IMR-90 (cell line): ENCODE results near the gene APOC1. TPM values are rescaled to one million over a fixed set of nuclear protein-coding genes. Genes with fewer than 3 reads are reported as not detected.

Source experiments
- ATAC-seq: fragments of 200-7000 bp; cut with Tn5 transposase; 2 replicates; pipeline ENCODE4 v1.9.1; 2020; ENCODE audit warnings: low read depth, mild to moderate bottlenecking, moderate library complexity
- BruUV-seq: library from RNA; stranded (reverse); fragments of 400-500 nt; replicated peaks from 2 replicates; lab custom pipeline; 2021; lab: Mats Ljungman, UMichigan
- CTCF ChIA-PET: fragments of 300-600 bp; formaldehyde crosslinking; extraction: SDS; loops from one replicate; lab custom pipeline; 2021; ENCODE audit warnings: antibody characterized with exemption; lab: Yijun Ruan, JAX
- POLR2A ChIA-PET: fragments of 300-600 bp; sonication (Branson Sonifier 250); formaldehyde crosslinking; loops from one replicate; lab custom pipeline; 2022; ENCODE audit warnings: antibody characterized with exemption; ENCODE audit not compliant: unreplicated experiment; lab: Charles Lee
- DNase-seq: peaks from one replicate; pipeline ENCODE4 v3.0.0; 2013
- H2AFZ ChIP-seq: replicated peaks from 2 replicates; pipeline ENCODE3; 2013; ENCODE audit warnings: low read length, mild to moderate bottlenecking; ENCODE audit not compliant: poor library complexity
- H2AK5ac ChIP-seq: 2 replicates; pipeline ENCODE4 v1.6.1; 2013; ENCODE audit warnings: low read depth, low read length, inconsistent platforms
- H2AK9ac ChIP-seq: replicated peaks from 2 replicates; pipeline ENCODE3; 2013; ENCODE audit warnings: mild to moderate bottlenecking, low read depth, low read length, moderate library complexity; ENCODE audit not compliant: poor library complexity
- H2BK120ac ChIP-seq: 2 replicates; pipeline ENCODE4 v1.6.1; 2013; ENCODE audit warnings: low read depth, low read length, inconsistent platforms
- H2BK15ac ChIP-seq: 3 replicates; pipeline ENCODE4 v1.6.1; 2013; ENCODE audit warnings: low read depth, low read length, inconsistent platforms
- H2BK20ac ChIP-seq: 2 replicates; pipeline ENCODE4 v1.6.1; 2013; ENCODE audit warnings: low read depth, mild to moderate bottlenecking, inconsistent platforms, low read length, moderate library complexity
- H2BK5ac ChIP-seq: 2 replicates; pipeline ENCODE4 v1.6.1; 2013; ENCODE audit warnings: mild to moderate bottlenecking, low read depth, low read length, inconsistent platforms; ENCODE audit not compliant: poor library complexity, severe bottlenecking
- H3K14ac ChIP-seq: replicated peaks from 2 replicates; pipeline ENCODE4 v1.6.1; 2013; ENCODE audit warnings: low read depth, low read length, inconsistent platforms
- H3K18ac ChIP-seq: 2 replicates; pipeline ENCODE4 v1.6.1; 2013; ENCODE audit warnings: low read depth, low read length, control low read depth
- H3K23ac ChIP-seq: 2 replicates; pipeline ENCODE4 v1.6.1; 2013; ENCODE audit warnings: low read depth, low read length, inconsistent platforms
- H3K27ac ChIP-seq: 2 replicates; pipeline ENCODE4 v1.5.1; 2013; ENCODE audit warnings: mild to moderate bottlenecking, control low read depth, low read length; ENCODE audit not compliant: insufficient read depth
- H3K27me3 ChIP-seq: 2 replicates; pipeline ENCODE4 v1.6.1; 2013; ENCODE audit warnings: low read length; ENCODE audit not compliant: control insufficient read depth, insufficient read depth
- H3K36me3 ChIP-seq: 2 replicates; pipeline ENCODE4 v1.6.1; 2013; ENCODE audit warnings: low read length, mixed read lengths; ENCODE audit not compliant: control insufficient read depth, insufficient read depth
- H3K4ac ChIP-seq: 2 replicates; pipeline ENCODE4 v1.6.1; 2013; ENCODE audit warnings: low read depth, low read length, inconsistent platforms
- H3K4me1 ChIP-seq: 2 replicates; pipeline ENCODE4 v1.6.1; 2013; ENCODE audit warnings: low read length, mixed read lengths; ENCODE audit not compliant: control insufficient read depth, insufficient read depth
- H3K4me2 ChIP-seq: 2 replicates; pipeline ENCODE4 v1.6.1; 2013; ENCODE audit warnings: low read depth, mild to moderate bottlenecking, control low read depth, low read length, moderate library complexity
- H3K4me3 ChIP-seq: 2 replicates; pipeline ENCODE4 v1.5.1; 2013; ENCODE audit warnings: low read depth, mild to moderate bottlenecking, control low read depth, low read length, moderate library complexity; ENCODE audit not compliant: insufficient read depth
- H3K56ac ChIP-seq: 2 replicates; pipeline ENCODE4 v1.6.1; 2013; ENCODE audit warnings: low read length, inconsistent platforms; ENCODE audit not compliant: insufficient read depth; ENCODE audit errors: extremely low read depth
- H3K79me1 ChIP-seq, 2 experiments: 2 replicates each; pipeline ENCODE4 v1.6.1; 2013; ENCODE audit warnings: low read length in 2 of 2, inconsistent platforms in 1 of 2, low read depth in 1 of 2
- H3K9ac ChIP-seq: 2 replicates; pipeline ENCODE4 v1.6.1; 2013; ENCODE audit warnings: low read depth, low read length, control low read depth
- H3K9me1 ChIP-seq: 2 replicates; pipeline ENCODE4 v1.6.1; 2013; ENCODE audit warnings: low read length, inconsistent platforms; ENCODE audit not compliant: insufficient read depth
- H3K9me3 ChIP-seq: 2 replicates; pipeline ENCODE4 v1.6.1; 2013; ENCODE audit warnings: low read length; ENCODE audit not compliant: control insufficient read depth, insufficient read depth
- H4K20me1 ChIP-seq: 2 replicates; pipeline ENCODE4 v1.6.1; 2013; ENCODE audit warnings: low read length, inconsistent platforms; ENCODE audit not compliant: insufficient read depth
- H4K5ac ChIP-seq: 2 replicates; pipeline ENCODE4 v1.6.1; 2013; ENCODE audit warnings: mild to moderate bottlenecking, low read depth, low read length, control low read depth
- H4K8ac ChIP-seq, 2 experiments: 2 replicates each; pipeline ENCODE4 v1.6.1; 2013; ENCODE audit warnings: low read depth in 2 of 2, low read length in 2 of 2, control low read depth in 1 of 2, inconsistent platforms in 1 of 2
- H4K91ac ChIP-seq: 2 replicates; pipeline ENCODE4 v1.6.1; 2013; ENCODE audit warnings: low read depth, low read length, inconsistent platforms; ENCODE audit not compliant: insufficient read depth
- BHLHE40 ChIP-seq: fragments of 150-350 bp; IDR thresholded peaks from 2 replicates; pipeline ENCODE4 v1.6.1; 2016; ENCODE audit warnings: mild to moderate bottlenecking, low read depth, low read length
- CEBPB ChIP-seq: IDR thresholded peaks from 2 replicates; pipeline ENCODE4 v1.6.1; 2012; ENCODE audit warnings: low read depth, low read length, improper control_type of control experiment
- CHD1 ChIP-seq: IDR thresholded peaks from 2 replicates; pipeline ENCODE4 v1.6.1; 2012; ENCODE audit warnings: low read depth, low read length, improper control_type of control experiment
- CTCF ChIP-seq: conservative IDR thresholded peaks from 2 replicates; pipeline ENCODE4 v1.5.1; 2012; ENCODE audit warnings: mild to moderate bottlenecking, low read depth, low read length, improper control_type of control experiment
- FOS ChIP-seq: fragments of 150-350 bp; IDR thresholded peaks from 2 replicates; pipeline ENCODE4 v1.6.1; 2016; ENCODE audit warnings: low read depth, low read length
- MAFK ChIP-seq: IDR thresholded peaks from 2 replicates; pipeline ENCODE4 v1.6.1; 2012; ENCODE audit warnings: low read depth, low read length, improper control_type of control experiment
- MAZ ChIP-seq: IDR thresholded peaks from 2 replicates; pipeline ENCODE4 v1.6.1; 2012; ENCODE audit warnings: low read depth, mild to moderate bottlenecking, low read length, improper control_type of control experiment, moderate library complexity, borderline replicate concordance
- MXI1 ChIP-seq: IDR thresholded peaks from 2 replicates; pipeline ENCODE4 v1.6.1; 2012; ENCODE audit warnings: low read depth, mild to moderate bottlenecking, low read length, moderate library complexity, borderline replicate concordance
- NFE2L2 ChIP-seq: fragments of 150-350 bp; IDR thresholded peaks from 2 replicates; pipeline ENCODE4 v1.6.1; 2016; ENCODE audit warnings: low read depth, mild to moderate bottlenecking, low read length
- POLR2A ChIP-seq: IDR thresholded peaks from 2 replicates; pipeline ENCODE4 v1.6.1; 2012; ENCODE audit warnings: mild to moderate bottlenecking, low read depth, low read length
- RAD21 ChIP-seq: IDR thresholded peaks from 2 replicates; pipeline ENCODE4 v1.6.1; 2012; ENCODE audit warnings: low read length, improper control_type of control experiment
- RCOR1 ChIP-seq: IDR thresholded peaks from 2 replicates; pipeline ENCODE4 v1.6.1; 2012; ENCODE audit warnings: mild to moderate bottlenecking, low read length, improper control_type of control experiment; ENCODE audit not compliant: insufficient replicate concordance
- RFX5 ChIP-seq: IDR thresholded peaks from 2 replicates; pipeline ENCODE4 v1.8.0; 2012; ENCODE audit warnings: low read depth, mild to moderate bottlenecking, low read length, moderate library complexity
- SMC3 ChIP-seq: fragments of 150-350 bp; IDR thresholded peaks from 2 replicates; pipeline ENCODE4 v1.6.1; 2016; ENCODE audit warnings: low read depth, mild to moderate bottlenecking, antibody characterized with exemption, low read length, moderate library complexity
- USF2 ChIP-seq: fragments of 150-350 bp; IDR thresholded peaks from 2 replicates; pipeline ENCODE4 v1.6.1; 2017; ENCODE audit warnings: mild to moderate bottlenecking, antibody characterized with exemption, low read length, low read depth
- WGBS, 2 experiments: methylation state at CpG; one replicate each; pipeline versions ENCODE4 v1.1.5 to v1.1.7; 2013; ENCODE audit warnings: missing lambda C conversion rate in 2 of 2; ENCODE audit not compliant: insufficient read length in 1 of 2; ENCODE audit errors: extremely low coverage in 2 of 2; 5-methylcytosine and 5-hydroxymethylcytosine counted together
- dilution Hi-C: fragments of 300-500 bp; cut with HindIII; formaldehyde crosslinking; loops from one replicate; pipeline ENCODE4 v1.14.3; 2018; ENCODE audit warnings: low sequenced_read_pairs; ENCODE audit not compliant: unreplicated experiment
- in situ Hi-C: fragments of 300-500 bp; cut with MboI; formaldehyde crosslinking; loops from 3 replicates; pipeline ENCODE4 v1.14.3; 2019; ENCODE audit warnings: low sequenced_read_pairs, inconsistent platforms, mixed read lengths
- intact Hi-C: fragments of 100-400 bp; cut with micrococcal nuclease; formaldehyde crosslinking; loops from 2 replicates; pipeline ENCODE4 v1.10.0; 2022
- polyA plus RNA-seq, 3 experiments: library from polyadenylated mRNA; depleted of rRNA; stranded (reverse); fragments of >200 nt; gene quantifications; 2 replicates each; pipeline ENCODE4 v1.2.3, GENCODE V29; 2012; ENCODE audit warnings: low replicate concordance in 1 of 3
- total RNA-seq: library from RNA; depleted of rRNA; stranded (reverse); fragments of >200 nt; gene quantifications from 2 replicates; pipeline ENCODE4 v1.2.3, GENCODE V29; 2012
- TF ChIP-seq, protein P1 (sequence below): fragments of 150-350 bp; IDR thresholded peaks from 2 replicates; pipeline ENCODE4 v1.6.1; 2016; ENCODE audit warnings: low read depth, mild to moderate bottlenecking, low read length, moderate library complexity, borderline replicate concordance

APOC1 gene
- total and polyA plus RNA-seq, 2 of the 4 experiments (the other 2 are of a cell fraction), result 1.1 TPM; not detected in 1

GRCh38 chr19:44892932-44893331 is 21.5 kb upstream of the APOC1 start:
- Histone ChIP-seq H3K9me1 (peaks cover 7% of the 10 kb centered on the region), H3K14ac (no peak overlapping the region), H2AK5ac (no peak overlapping the region), H4K5ac (no peak overlapping the region), H4K91ac (no peak overlapping the region), H3K23ac (no peak overlapping the region), H3K56ac (no peak overlapping the region), H4K8ac (no peak overlapping the region), H3K4me2 (no peak overlapping the region), H3K9me3 (no peaks in the 10 kb centered on the region), H3K9ac (no peak overlapping the region), H2BK5ac (no peak overlapping the region), H3K4me3 (no peak overlapping the region), H4K20me1 (peaks cover 10% of the 10 kb centered on the region), H3K27ac (no peak overlapping the region), H3K79me1 (peaks cover 20 to 43% of the 10 kb centered on the region in 2 experiments), H2BK120ac (no peak overlapping the region), H3K18ac (no peak overlapping the region), H2BK20ac (no peak overlapping the region), H3K36me3 (peaks cover 45% of the 10 kb centered on the region), H3K27me3 (no peaks in the 10 kb centered on the region), H3K4ac (no peak overlapping the region), H2AK9ac (no peak overlapping the region), H2BK15ac (no peak overlapping the region), H3K4me1 (peaks cover 4% of the 10 kb centered on the region), H2AFZ (no peak overlapping the region)
- dilution Hi-C loops, result no loop called here
- WGBS, 2 experiments, result 100% methylated on average over 3 of the region's 7 CpGs; no CpG with 5 or more reads in 1 of the 2 experiments
- ATAC-seq, result no peak
- in situ Hi-C loops, result no loop called here
- ChIA-PET POLR2A (no interaction called here), CTCF (interaction anchor here (0.8 kb wide), 1 partner anchor 59 kb away, joined by 4 read pairs; no protein-coding TSS in a partner anchor)
- DNase-seq, result no peak
- TF ChIP-seq CHD1, result no peak
- no peak for TF ChIP-seq RFX5
- no peak for TF ChIP-seq MAZ
- TF ChIP-seq RCOR1, result no peak
- TF ChIP-seq USF2, result no peak
- TF ChIP-seq FOS, result no peak
- TF ChIP-seq CEBPB, result no peak
- TF ChIP-seq RAD21, result no peak
- TF ChIP-seq, protein P1, sequence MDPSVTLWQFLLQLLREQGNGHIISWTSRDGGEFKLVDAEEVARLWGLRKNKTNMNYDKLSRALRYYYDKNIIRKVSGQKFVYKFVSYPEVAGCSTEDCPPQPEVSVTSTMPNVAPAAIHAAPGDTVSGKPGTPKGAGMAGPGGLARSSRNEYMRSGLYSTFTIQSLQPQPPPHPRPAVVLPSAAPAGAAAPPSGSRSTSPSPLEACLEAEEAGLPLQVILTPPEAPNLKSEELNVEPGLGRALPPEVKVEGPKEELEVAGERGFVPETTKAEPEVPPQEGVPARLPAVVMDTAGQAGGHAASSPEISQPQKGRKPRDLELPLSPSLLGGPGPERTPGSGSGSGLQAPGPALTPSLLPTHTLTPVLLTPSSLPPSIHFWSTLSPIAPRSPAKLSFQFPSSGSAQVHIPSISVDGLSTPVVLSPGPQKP, result no peak
- TF ChIP-seq CTCF, result no peak
- no peak for TF ChIP-seq MXI1
- TF ChIP-seq SMC3, result no peak
- TF ChIP-seq POLR2A, result no peak
- no peak for TF ChIP-seq BHLHE40
- TF ChIP-seq NFE2L2, result no peak
- no peak for TF ChIP-seq MAFK
- BruUV-seq, result no TSS peak
- intact Hi-C loops, result no loop called here
